Suprapubic skin (tissue), 4 donors: Measurements from ENCODE around the gene MAP2.

Experiments used
- EP300 ChIP-seq: sonication (generic); formaldehyde crosslinking; IDR thresholded peaks from one replicate; pipeline ENCODE4 v1.6.1; 2017; ENCODE audit warnings: antibody characterized with exemption
- POLR2A ChIP-seq, 2 donors: fragments of 450-650 bp; IDR thresholded peaks; one replicate each; pipeline ENCODE4 v1.6.1; 2017; ENCODE audit warnings: antibody characterized with exemption in 2 of 2, mild to moderate bottlenecking in 2 of 2, moderate library complexity in 2 of 2
- POLR2AphosphoS5 ChIP-seq, 3 donors: sonication (generic); formaldehyde crosslinking; IDR thresholded peaks; one replicate each; pipeline ENCODE4 v1.6.1; 2017; ENCODE audit warnings: antibody characterized with exemption in 3 of 3
- TF ChIP-seq, protein P1 (sequence below), 2 donors: fragments of 200-600 bp in 1 of 2; fragments of 450-650 bp in 1 of 2; sonication (generic) in 1 of 2; IDR thresholded peaks; one replicate each; pipeline ENCODE4 v1.5.1; 2016 to 2019; ENCODE audit warnings: antibody characterized with exemption in 2 of 2, mild to moderate bottlenecking in 1 of 2, moderate library complexity in 1 of 2

DNA sequence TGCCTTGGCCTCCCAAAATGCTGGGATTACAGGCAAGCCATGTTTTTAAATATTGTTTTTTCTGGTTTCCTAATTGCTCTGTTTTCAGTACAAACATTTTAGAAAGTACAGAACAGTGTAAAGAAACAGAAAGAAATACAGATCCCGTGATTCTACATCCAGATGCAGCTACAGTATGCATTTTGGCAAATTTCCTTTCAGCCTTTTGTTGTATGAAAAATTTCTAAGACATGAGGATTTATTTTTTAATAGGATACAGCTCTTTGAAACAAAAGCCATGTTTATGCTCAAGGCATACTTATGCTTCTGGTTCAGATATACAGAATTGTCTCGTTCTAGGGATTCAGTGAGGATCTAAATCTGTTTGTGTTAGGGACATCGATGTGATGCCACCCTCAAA, 109.5 kb downstream of the MAP2 start:
- TF ChIP-seq, protein P1, sequence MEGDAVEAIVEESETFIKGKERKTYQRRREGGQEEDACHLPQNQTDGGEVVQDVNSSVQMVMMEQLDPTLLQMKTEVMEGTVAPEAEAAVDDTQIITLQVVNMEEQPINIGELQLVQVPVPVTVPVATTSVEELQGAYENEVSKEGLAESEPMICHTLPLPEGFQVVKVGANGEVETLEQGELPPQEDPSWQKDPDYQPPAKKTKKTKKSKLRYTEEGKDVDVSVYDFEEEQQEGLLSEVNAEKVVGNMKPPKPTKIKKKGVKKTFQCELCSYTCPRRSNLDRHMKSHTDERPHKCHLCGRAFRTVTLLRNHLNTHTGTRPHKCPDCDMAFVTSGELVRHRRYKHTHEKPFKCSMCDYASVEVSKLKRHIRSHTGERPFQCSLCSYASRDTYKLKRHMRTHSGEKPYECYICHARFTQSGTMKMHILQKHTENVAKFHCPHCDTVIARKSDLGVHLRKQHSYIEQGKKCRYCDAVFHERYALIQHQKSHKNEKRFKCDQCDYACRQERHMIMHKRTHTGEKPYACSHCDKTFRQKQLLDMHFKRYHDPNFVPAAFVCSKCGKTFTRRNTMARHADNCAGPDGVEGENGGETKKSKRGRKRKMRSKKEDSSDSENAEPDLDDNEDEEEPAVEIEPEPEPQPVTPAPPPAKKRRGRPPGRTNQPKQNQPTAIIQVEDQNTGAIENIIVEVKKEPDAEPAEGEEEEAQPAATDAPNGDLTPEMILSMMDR (IDR thresholded peaks at IDR 0.05): no peak
- TF ChIP-seq POLR2A (IDR thresholded peaks at IDR 0.05) (no peak), POLR2AphosphoS5 (IDR thresholded peaks at IDR 0.05) (no peak), EP300 (no peak)
